ENCODE results near the gene CLCN2. TPM values are rescaled to one million over a fixed set of nuclear protein-coding genes. Genes with fewer than 3 reads are reported as not detected.

Gene CLCN2
- total RNA-seq, 1 experiment from 2014 or later = 22.6 TPM

- peaks cover 24% of the 10 kb centered on the region for H3K36me3 Mint-ChIP-seq
- peaks cover 5% of the 10 kb centered on the region for H3K27me3 Mint-ChIP-seq (ENCODE audit: low read depth)
- H3K4me3 Mint-ChIP-seq = no peak overlapping the region
- no peak for DNase-seq (ENCODE audit: low spot score)
- H3K9me3 Mint-ChIP-seq = no peaks in the 10 kb centered on the region
- ATAC-seq = no peak
- POLR2A ChIA-PET = interaction anchor here (0.7 to 1.3 kb wide), 2 partner anchors 9 to 10 kb away, joined by 3 to 9 read pairs; partner anchors contain the start of genes CLCN2 and POLR2H
- TF ChIP-seq ZNF416 (CRISPR knock-in tag; IDR thresholded peaks at IDR 0.05) = no peak
- TF ChIP-seq TEAD1 (CRISPR knock-in tag; IDR thresholded peaks at IDR 0.05) = no peak
- TF ChIP-seq HMGXB4 (CRISPR knock-in tag; IDR thresholded peaks at IDR 0.05) = no peak
- CTCF ChIA-PET = interaction anchor here (0.6 to 4.8 kb wide), 39 partner anchors 9 to 477 kb away, joined by 3 to 183 read pairs (median 11); partner anchors contain the start of genes CHRD, EPHB3 and FAM131A
- no peak overlapping the region for H3K27ac Mint-ChIP-seq
- H3K4me1 Mint-ChIP-seq = peaks cover 59% of the 10 kb centered on the region
Measured at GRCh38 chr3:184372296-184372821, 11.0 kb upstream of the CLCN2 start.

GRCh38 chr3:184371570-184372018 lies 10.2 kb upstream of the CLCN2 start:
- peak; percentile 82 for DNase-seq (ENCODE audit: low spot score)
- CTCF ChIA-PET = interaction anchor here (0.6 to 4.8 kb wide), 62 partner anchors 9 to 413 kb away, joined by 3 to 183 read pairs (median 7); partner anchors contain the start of genes CHRD, EPHB3 and FAM131A
- no peak overlapping the region for H3K4me3 Mint-ChIP-seq
- TF ChIP-seq ETV6 (CRISPR knock-in tag; IDR thresholded peaks at IDR 0.05) = 0 out of 2 replicates have a peak, but pooled peaks have one; percentile 32
- TF ChIP-seq, protein P1, sequence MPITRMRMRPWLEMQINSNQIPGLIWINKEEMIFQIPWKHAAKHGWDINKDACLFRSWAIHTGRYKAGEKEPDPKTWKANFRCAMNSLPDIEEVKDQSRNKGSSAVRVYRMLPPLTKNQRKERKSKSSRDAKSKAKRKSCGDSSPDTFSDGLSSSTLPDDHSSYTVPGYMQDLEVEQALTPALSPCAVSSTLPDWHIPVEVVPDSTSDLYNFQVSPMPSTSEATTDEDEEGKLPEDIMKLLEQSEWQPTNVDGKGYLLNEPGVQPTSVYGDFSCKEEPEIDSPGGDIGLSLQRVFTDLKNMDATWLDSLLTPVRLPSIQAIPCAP (CRISPR knock-in tag; IDR thresholded peaks at IDR 0.05) = no peak
- TF ChIP-seq CTCF (IDR thresholded peaks at IDR 0.05) = peak; percentile 72
- no peak for TF ChIP-seq NR3C1 (CRISPR knock-in tag; conservative IDR thresholded peaks at IDR 0.05; ENCODE audit: low read depth)
- TF ChIP-seq ZNF423 (CRISPR knock-in tag; IDR thresholded peaks at IDR 0.05) = 0 out of 2 replicates have a peak, but pooled peaks have one; percentile 15
- H3K27me3 Mint-ChIP-seq (ENCODE audit: low read depth) = peaks cover 4% of the 10 kb centered on the region
- peaks cover 32% of the 10 kb centered on the region for H3K36me3 Mint-ChIP-seq
- POLR2A ChIA-PET = interaction anchor here (0.5 to 1.3 kb wide), 5 partner anchors 9 to 154 kb away, joined by 3 to 9 read pairs (median 5); partner anchors contain the start of genes CLCN2 and POLR2H
- peaks cover 51% of the 10 kb centered on the region for H3K4me1 Mint-ChIP-seq
- no peaks in the 10 kb centered on the region for H3K9me3 Mint-ChIP-seq
- peak overlapping the region; percentile 73; the same call in 1 of the 2 replicates for H3K27ac Mint-ChIP-seq
- ATAC-seq = peak; percentile 86

DNA sequence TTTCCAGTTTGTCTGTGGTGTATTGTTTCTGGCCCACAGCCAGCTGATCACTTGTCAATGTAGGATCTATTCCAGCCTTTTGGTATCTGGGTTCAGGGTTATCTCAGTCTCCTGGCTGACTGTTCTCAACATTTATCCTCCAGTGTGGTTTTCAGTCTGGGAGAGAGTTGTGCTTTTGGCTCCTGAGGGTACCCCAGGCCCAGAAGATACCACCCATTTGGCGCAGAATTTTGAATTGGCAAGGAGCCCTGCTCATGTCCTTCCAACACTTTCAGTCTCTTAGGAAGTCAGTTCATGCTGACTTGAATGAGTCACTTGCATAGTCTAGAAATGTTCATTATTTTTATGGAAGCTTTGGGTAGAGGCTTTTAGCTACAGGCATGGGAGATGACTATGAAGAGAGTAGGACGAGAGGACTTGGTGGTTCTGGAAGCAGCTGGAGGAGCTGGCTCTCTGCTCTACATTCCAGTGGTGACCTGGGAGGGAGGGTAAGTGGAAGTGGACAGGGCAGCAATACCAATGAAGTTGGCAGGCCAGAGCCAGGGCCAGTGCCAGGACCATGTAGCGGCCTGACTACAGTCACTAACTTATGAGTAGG lies 7.3 kb upstream of the CLCN2 start:
- peaks cover 50% of the 10 kb centered on the region for H3K36me3 Mint-ChIP-seq
- H3K4me1 Mint-ChIP-seq = peaks cover 45% of the 10 kb centered on the region
- no peak for DNase-seq (ENCODE audit: low spot score)
- ChIA-PET CTCF (interaction anchor here (1.1 to 1.6 kb wide), 3 partner anchors 23 to 173 kb away, joined by 3 to 5 read pairs (median 5); no protein-coding TSS in a partner anchor), POLR2A (interaction anchor here (0.9 kb wide), 1 partner anchor 173 kb away, joined by 4 read pairs; no protein-coding TSS in a partner anchor)
- ATAC-seq = no peak
- no peak overlapping the region for H3K27ac Mint-ChIP-seq
- no peak for TF ChIP-seq NR1H2 (CRISPR knock-in tag; IDR thresholded peaks at IDR 0.05)
- TF ChIP-seq CREM (CRISPR knock-in tag; IDR thresholded peaks at IDR 0.05) = no peak
- no peak for TF ChIP-seq FOXP4 (CRISPR knock-in tag; IDR thresholded peaks at IDR 0.05)
- TF ChIP-seq, protein P2, sequence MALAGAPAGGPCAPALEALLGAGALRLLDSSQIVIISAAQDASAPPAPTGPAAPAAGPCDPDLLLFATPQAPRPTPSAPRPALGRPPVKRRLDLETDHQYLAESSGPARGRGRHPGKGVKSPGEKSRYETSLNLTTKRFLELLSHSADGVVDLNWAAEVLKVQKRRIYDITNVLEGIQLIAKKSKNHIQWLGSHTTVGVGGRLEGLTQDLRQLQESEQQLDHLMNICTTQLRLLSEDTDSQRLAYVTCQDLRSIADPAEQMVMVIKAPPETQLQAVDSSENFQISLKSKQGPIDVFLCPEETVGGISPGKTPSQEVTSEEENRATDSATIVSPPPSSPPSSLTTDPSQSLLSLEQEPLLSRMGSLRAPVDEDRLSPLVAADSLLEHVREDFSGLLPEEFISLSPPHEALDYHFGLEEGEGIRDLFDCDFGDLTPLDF (CRISPR knock-in tag; IDR thresholded peaks at IDR 0.05) = no peak
- TF ChIP-seq ATF2 (CRISPR knock-in tag; IDR thresholded peaks at IDR 0.05; ENCODE audit: borderline replicate concordance, low read depth) = no peak
- TF ChIP-seq MLX (CRISPR knock-in tag; IDR thresholded peaks at IDR 0.05) = no peak
- H3K4me3 Mint-ChIP-seq = no peak overlapping the region
- no peaks in the 10 kb centered on the region for H3K27me3 Mint-ChIP-seq (ENCODE audit: low read depth)
- H3K9me3 Mint-ChIP-seq = no peaks in the 10 kb centered on the region
